ENCODE measurements around the gene ZC3H12A.
A peak's percentile ranks its signal among the peaks of the same experiment; 100 is the strongest.
"Not testable (repeated sequence)": the region's sequence is repeated elsewhere in the genome, so short reads cannot be mapped to it uniquely, and the experiment has no call there.

ZC3H12A gene

GRCh38 chr1:37502104-37502503 lies 27.7 kb downstream of the ZC3H12A start:
- no peak for DNase-seq (ENCODE audit: low read depth)

- DNase-seq (ENCODE audit: low read depth) = not testable (repeated sequence)
Observed at GRCh38 chr1:37502791-37503190, 28.4 kb downstream of the ZC3H12A start.

GRCh38 chr1:37506740-37507139 lies 32.4 kb downstream of the ZC3H12A start:
- no peak for DNase-seq (ENCODE audit: low read depth)

GRCh38 chr1:37509181-37509580 lies 34.8 kb downstream of the ZC3H12A start:
- peak; percentile 71 for DNase-seq (ENCODE audit: low read depth)

- DNase-seq (ENCODE audit: low read depth) = no peak
Observed at GRCh38 chr1:37513795-37514349, 39.5 kb downstream of the ZC3H12A start.

- DNase-seq (ENCODE audit: low read depth) = peak; percentile 60
Observed at GRCh38 chr1:37514350-37515184, 40.2 kb downstream of the ZC3H12A start, which contains the start of gene MEAF6. Gene MEAF6 (minus strand): TSS chr1:37514766. CDS start chr1:37514746, 20 bp downstream.

- DNase-seq (ENCODE audit: low read depth) = no peak
Observed at GRCh38 chr1:37515185-37516034, 41.0 kb downstream of the ZC3H12A start.

- no peak for DNase-seq (ENCODE audit: low read depth)
Observed at GRCh38 chr1:37517569-37517968, 43.2 kb downstream of the ZC3H12A start.

GRCh38 chr1:37518241-37518640 lies 43.9 kb downstream of the ZC3H12A start:
- not testable (repeated sequence) for DNase-seq (ENCODE audit: low read depth)

GRCh38 chr1:37518929-37519328 lies 44.5 kb downstream of the ZC3H12A start:
- DNase-seq (ENCODE audit: low read depth) = not testable (repeated sequence)

GRCh38 chr1:37519613-37520012 lies 45.2 kb downstream of the ZC3H12A start:
- DNase-seq (ENCODE audit: low read depth) = no peak

- DNase-seq (ENCODE audit: low read depth) = not testable (repeated sequence)
Observed at GRCh38 chr1:37529888-37530287, 55.5 kb downstream of the ZC3H12A start.

- DNase-seq (ENCODE audit: low read depth) = not testable (repeated sequence)
Observed at GRCh38 chr1:37532418-37533156, 58.2 kb downstream of the ZC3H12A start.

- DNase-seq (ENCODE audit: low read depth) = no peak
Observed at GRCh38 chr1:37533317-37534093, 59.1 kb downstream of the ZC3H12A start.

All from stromal cell of bone marrow (primary cell).